Neural progenitor cell (in vitro differentiated cells): ENCODE measurements around the gene DCP1B. TPM values are rescaled to one million over a fixed set of nuclear protein-coding genes. Genes with fewer than 3 reads are reported as not detected.

Experiments
- DNase-seq: peaks from one replicate; pipeline ENCODE4 v3.0.0-alpha.2; 2016; ENCODE audit warnings: low spot score
- H2AFZ ChIP-seq: fragments of 200-600 bp; sonication (generic); replicated peaks from 2 replicates; pipeline ENCODE4 v1.6.1; 2016; ENCODE audit warnings: antibody characterized with exemption
- H3F3A ChIP-seq: fragments of 200-600 bp; sonication (generic); 2 replicates; pipeline ENCODE4 v1.6.1; 2016; ENCODE audit warnings: antibody characterized with exemption, low read depth
- H3K27ac ChIP-seq: fragments of 200-600 bp; sonication (generic); 2 replicates; pipeline ENCODE4 v1.5.1; 2016; ENCODE audit warnings: mild to moderate bottlenecking
- H3K27me3 ChIP-seq: fragments of 200-600 bp; sonication (generic); 2 replicates; pipeline ENCODE4 v1.6.1; 2016; ENCODE audit warnings: mild to moderate bottlenecking, moderate library complexity
- H3K36me3 ChIP-seq: fragments of 200-600 bp; sonication (generic); 2 replicates; pipeline ENCODE4 v1.5.1; 2016
- H3K4me1 ChIP-seq: fragments of 200-600 bp; sonication (generic); 2 replicates; pipeline ENCODE4 v1.6.1; 2016; ENCODE audit warnings: mixed run types
- H3K4me2 ChIP-seq: fragments of 200-600 bp; sonication (generic); 2 replicates; pipeline ENCODE4 v1.6.1; 2016
- H3K4me3 ChIP-seq: fragments of 200-600 bp; sonication (generic); 2 replicates; pipeline ENCODE4 v1.5.1; 2016
- H3K79me2 ChIP-seq: fragments of 200-600 bp; sonication (generic); 2 replicates; pipeline ENCODE4 v1.6.1; 2016; ENCODE audit warnings: low read depth
- H3K9ac ChIP-seq: fragments of 200-600 bp; sonication (generic); 2 replicates; pipeline ENCODE4 v1.6.1; 2016
- H3K9me3 ChIP-seq: fragments of 200-600 bp; sonication (generic); 2 replicates; pipeline ENCODE4 v1.5.1; 2016; ENCODE audit warnings: low read depth
- H4K20me1 ChIP-seq: fragments of 200-600 bp; sonication (generic); 2 replicates; pipeline ENCODE4 v1.6.1; 2016; ENCODE audit warnings: low read depth
- H3K27ac Mint-ChIP-seq: 3 replicates; pipeline ENCODE4 v1.8.0; 2021; ENCODE audit warnings: mixed read lengths
- H3K27me3 Mint-ChIP-seq: 2 replicates; pipeline ENCODE4 v1.8.0; 2022; ENCODE audit warnings: low read depth, mild to moderate bottlenecking, inconsistent platforms, moderate library complexity, mixed read lengths; ENCODE audit not compliant: insufficient read depth
- H3K36me3 Mint-ChIP-seq: 3 replicates; pipeline ENCODE4 v1.8.0; 2021; ENCODE audit warnings: mixed read lengths
- H3K4me1 Mint-ChIP-seq: 3 replicates; pipeline ENCODE4 v1.8.0; 2021; ENCODE audit warnings: mixed read lengths
- H3K4me3 Mint-ChIP-seq: 3 replicates; pipeline ENCODE4 v1.8.0; 2021; ENCODE audit warnings: mild to moderate bottlenecking, moderate library complexity, mixed read lengths
- H3K9me3 Mint-ChIP-seq: 3 replicates; pipeline ENCODE4 v1.8.0; 2020; ENCODE audit warnings: mixed read lengths
- EZH2 ChIP-seq: fragments of 200-600 bp; sonication (generic); IDR thresholded peaks from 2 replicates; pipeline ENCODE4 v1.6.1; 2017; ENCODE audit warnings: antibody characterized with exemption, mild to moderate bottlenecking, moderate library complexity
- EZH2phosphoT487 ChIP-seq: fragments of 200-600 bp; sonication (generic); IDR thresholded peaks from 2 replicates; pipeline ENCODE4 v1.6.1; 2017; ENCODE audit warnings: antibody characterized with exemption
- total RNA-seq: library from RNA; depleted of rRNA; stranded (reverse); fragments of >200 nt; gene quantifications from 2 replicates; pipeline ENCODE4 v1.2.3, GENCODE V29; 2015; ENCODE audit warnings: low replicate concordance
- TF ChIP-seq, protein P1 (sequence below): fragments of 200-600 bp; sonication (generic); IDR thresholded peaks from 2 replicates; pipeline ENCODE4 v1.5.1; 2017; ENCODE audit warnings: antibody characterized with exemption, mild to moderate bottlenecking

The DCP1B gene
- total RNA-seq, 1 donor from 2014 or later = 20.2 TPM

DNA sequence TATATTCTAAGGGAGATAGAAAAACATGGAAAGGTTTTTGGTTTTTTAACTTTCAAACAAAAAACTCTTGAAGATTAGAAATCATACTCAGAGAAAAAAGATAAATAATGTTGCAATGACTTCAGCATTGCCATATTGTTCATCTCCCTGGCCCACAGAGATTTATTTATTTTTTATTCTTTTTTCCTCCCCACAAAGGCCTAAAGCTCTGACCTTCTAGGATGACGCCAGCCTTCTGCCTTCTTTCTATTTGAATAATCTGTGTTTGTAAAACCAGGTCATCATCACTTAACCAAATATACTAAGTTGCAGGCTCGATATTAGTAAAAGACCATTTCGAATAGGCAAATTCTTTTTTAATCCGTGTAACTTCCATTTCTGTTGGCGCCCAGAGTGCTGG, 4.4 kb upstream of the DCP1B start:
- TF ChIP-seq EZH2phosphoT487 = no peak
- TF ChIP-seq, protein P1, sequence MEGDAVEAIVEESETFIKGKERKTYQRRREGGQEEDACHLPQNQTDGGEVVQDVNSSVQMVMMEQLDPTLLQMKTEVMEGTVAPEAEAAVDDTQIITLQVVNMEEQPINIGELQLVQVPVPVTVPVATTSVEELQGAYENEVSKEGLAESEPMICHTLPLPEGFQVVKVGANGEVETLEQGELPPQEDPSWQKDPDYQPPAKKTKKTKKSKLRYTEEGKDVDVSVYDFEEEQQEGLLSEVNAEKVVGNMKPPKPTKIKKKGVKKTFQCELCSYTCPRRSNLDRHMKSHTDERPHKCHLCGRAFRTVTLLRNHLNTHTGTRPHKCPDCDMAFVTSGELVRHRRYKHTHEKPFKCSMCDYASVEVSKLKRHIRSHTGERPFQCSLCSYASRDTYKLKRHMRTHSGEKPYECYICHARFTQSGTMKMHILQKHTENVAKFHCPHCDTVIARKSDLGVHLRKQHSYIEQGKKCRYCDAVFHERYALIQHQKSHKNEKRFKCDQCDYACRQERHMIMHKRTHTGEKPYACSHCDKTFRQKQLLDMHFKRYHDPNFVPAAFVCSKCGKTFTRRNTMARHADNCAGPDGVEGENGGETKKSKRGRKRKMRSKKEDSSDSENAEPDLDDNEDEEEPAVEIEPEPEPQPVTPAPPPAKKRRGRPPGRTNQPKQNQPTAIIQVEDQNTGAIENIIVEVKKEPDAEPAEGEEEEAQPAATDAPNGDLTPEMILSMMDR = no peak
- no peak for TF ChIP-seq EZH2
- no peak overlapping the region for H3K4me3 ChIP-seq
- H2AFZ ChIP-seq = no peak overlapping the region
- H3K79me2 ChIP-seq = peaks cover 5% of the 10 kb centered on the region
- H3K4me2 ChIP-seq = no peak overlapping the region
- H3K9ac ChIP-seq = no peak overlapping the region
- H3K9me3 ChIP-seq = no peaks in the 10 kb centered on the region
- no peak overlapping the region for H3K27ac ChIP-seq
- peaks cover 2% of the 10 kb centered on the region for H3K27me3 Mint-ChIP-seq
- H3F3A ChIP-seq = peaks cover 17% of the 10 kb centered on the region
- peaks cover 22% of the 10 kb centered on the region for H3K4me1 ChIP-seq
- no peaks in the 10 kb centered on the region for H3K36me3 Mint-ChIP-seq
- H3K27ac Mint-ChIP-seq = no peak overlapping the region
- no peaks in the 10 kb centered on the region for H3K36me3 ChIP-seq
- no peaks in the 10 kb centered on the region for H3K27me3 ChIP-seq
- no peak overlapping the region for H3K4me3 Mint-ChIP-seq
- no peaks in the 10 kb centered on the region for H3K9me3 Mint-ChIP-seq
- no peaks in the 10 kb centered on the region for H4K20me1 ChIP-seq
- H3K4me1 Mint-ChIP-seq = peaks cover 18% of the 10 kb centered on the region
- no peak for DNase-seq

DNA sequence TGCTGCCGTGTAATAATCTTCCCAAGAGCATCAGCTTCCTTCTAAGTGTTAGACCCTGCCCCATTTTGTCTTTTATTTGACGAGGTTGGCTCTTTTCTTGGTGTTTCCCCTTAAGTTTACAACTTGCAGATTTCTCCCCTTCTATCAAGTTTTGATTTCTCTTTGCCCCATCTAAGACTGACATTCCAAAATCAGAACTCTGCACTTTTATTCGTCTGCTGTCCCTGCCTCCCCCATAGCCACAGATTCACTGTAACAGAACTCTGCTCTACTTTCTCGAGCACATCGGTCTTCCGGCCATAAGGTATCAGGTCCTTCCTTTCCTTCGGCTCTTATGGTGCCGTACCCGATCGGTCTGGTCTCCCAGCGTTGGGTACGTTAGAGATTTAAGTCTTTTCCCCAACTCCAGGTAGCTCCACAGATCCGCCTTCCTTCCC, 563 bp downstream of the DCP1B start:
- peak overlapping the region; percentile 92 for H3K4me3 ChIP-seq
- peak overlapping the region; percentile 97 for H3K4me2 ChIP-seq
- no peaks in the 10 kb centered on the region for H3K9me3 ChIP-seq
- H3K27me3 ChIP-seq = no peaks in the 10 kb centered on the region
- peaks cover 2% of the 10 kb centered on the region for H3K27me3 Mint-ChIP-seq
- H3K9me3 Mint-ChIP-seq = no peaks in the 10 kb centered on the region
- H3K4me3 Mint-ChIP-seq = peak overlapping the region; percentile 99
- peaks cover 55% of the 10 kb centered on the region for H3K79me2 ChIP-seq
- DNase-seq = no peak
- peaks cover 15% of the 10 kb centered on the region for H3F3A ChIP-seq
- TF ChIP-seq EZH2phosphoT487 = no peak
- TF ChIP-seq EZH2 = no peak
- TF ChIP-seq, protein P1 = no peak
- peak overlapping the region; percentile 69 for H3K27ac ChIP-seq
- no peaks in the 10 kb centered on the region for H3K36me3 ChIP-seq
- peak overlapping the region; percentile 96 for H2AFZ ChIP-seq
- peaks cover 31% of the 10 kb centered on the region for H3K4me1 Mint-ChIP-seq
- H3K27ac Mint-ChIP-seq = peak overlapping the region; percentile 99
- no peaks in the 10 kb centered on the region for H4K20me1 ChIP-seq
- H3K36me3 Mint-ChIP-seq = no peaks in the 10 kb centered on the region
- H3K4me1 ChIP-seq = peaks cover 23% of the 10 kb centered on the region
- peak overlapping the region; percentile 74 for H3K9ac ChIP-seq

DNA sequence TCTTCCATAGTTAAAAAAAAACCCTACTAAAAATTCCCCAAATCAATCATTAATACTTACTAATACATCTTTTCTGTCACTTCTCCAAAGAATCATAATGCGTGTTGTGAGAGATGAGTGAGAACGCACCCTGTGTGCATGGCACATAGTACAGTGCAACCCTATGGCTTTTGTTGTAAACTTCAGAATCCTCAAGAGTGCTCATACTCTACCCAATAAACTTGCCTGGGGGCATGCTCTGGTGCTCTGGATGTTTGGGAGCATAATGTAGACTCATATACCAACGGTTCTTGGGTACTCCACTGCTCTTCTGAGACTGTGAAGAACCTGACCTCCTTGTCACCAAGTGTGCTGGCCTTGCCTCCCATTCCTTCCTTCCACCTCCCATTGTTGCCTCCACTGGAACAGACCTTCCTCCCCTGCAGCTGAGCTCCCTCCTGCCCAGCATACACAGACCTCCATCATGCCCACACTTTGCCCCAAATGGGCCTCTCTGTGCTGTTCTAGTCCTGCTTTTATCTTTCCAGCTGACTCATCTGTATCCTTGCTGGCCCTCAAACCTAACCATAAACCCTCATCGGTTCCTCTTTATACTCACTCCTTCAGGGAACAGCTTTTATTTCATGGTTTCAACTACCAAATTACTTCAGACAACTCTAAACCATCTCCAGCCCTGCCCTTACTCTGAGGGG, 8.9 kb downstream of the DCP1B start:
- TF ChIP-seq EZH2 (no peak), EZH2phosphoT487 (no peak)
- TF ChIP-seq, protein P1 = no peak
- H3K4me3 ChIP-seq = no peak overlapping the region

More for the DNA sequence above, 8.9 kb downstream of the DCP1B start:
- Histone ChIP-seq H3F3A (no peaks in the 10 kb centered on the region), H3K36me3 (peaks cover 4% of the 10 kb centered on the region), H3K4me2 (no peak overlapping the region), H3K4me1 (peaks cover 3% of the 10 kb centered on the region), H3K9me3 (no peaks in the 10 kb centered on the region), H3K27ac (no peak overlapping the region), H2AFZ (no peak overlapping the region), H3K9ac (no peak overlapping the region), H3K27me3 (no peaks in the 10 kb centered on the region), H4K20me1 (no peaks in the 10 kb centered on the region), H3K79me2 (peaks cover 23% of the 10 kb centered on the region)
- no peaks in the 10 kb centered on the region for H3K27me3 Mint-ChIP-seq
- H3K27ac Mint-ChIP-seq = no peak overlapping the region
- DNase-seq = no peak
- no peaks in the 10 kb centered on the region for H3K4me1 Mint-ChIP-seq
- H3K4me3 Mint-ChIP-seq = no peak overlapping the region
- H3K36me3 Mint-ChIP-seq = peaks cover 18% of the 10 kb centered on the region
- no peaks in the 10 kb centered on the region for H3K9me3 Mint-ChIP-seq
